Endothelial cell of umbilical vein (primary cell): Measurements from ENCODE around the gene TMEM204. TPM values are rescaled to one million over a fixed set of nuclear protein-coding genes. Genes with fewer than 3 reads are reported as not detected.

Experiments used
- BruUV-seq: library from RNA; stranded (reverse); fragments of 400-500 nt; replicated peaks from 2 replicates; lab custom pipeline; 2021; lab: Mats Ljungman, UMichigan
- CTCF ChIA-PET: fragments of 300-600, 350-600 bp; sonication (Branson Sonifier 250); formaldehyde crosslinking; loops from one replicate; lab custom pipeline; 2021; ENCODE audit warnings: antibody characterized with exemption, inconsistent platforms; lab: Charles Lee
- POLR2A ChIA-PET: fragments of 300-600, 350-600 bp; sonication (Branson Sonifier 250); formaldehyde crosslinking; loops from one replicate; lab custom pipeline; 2021; ENCODE audit warnings: antibody characterized with exemption, inconsistent platforms; lab: Charles Lee
- DNase-seq: peaks from one replicate; pipeline ENCODE4 v3.0.0-alpha.2; 2011; ENCODE audit warnings: low read depth, low spot score
- FAIRE-seq: peaks from 2 replicates; lab custom pipeline; 2011; peaks lifted over from hg19 to GRCh38; lab: Jason Lieb, UNC
- H2AFZ ChIP-seq: 2 replicates; pipeline ENCODE4 v1.6.0; 2012; ENCODE audit warnings: low read depth, low read length, control low read depth, inconsistent platforms
- H3K27ac ChIP-seq: 2 replicates; pipeline ENCODE4 v1.5.1; 2011; ENCODE audit warnings: low read depth, mild to moderate bottlenecking, control low read depth, low read length, moderate library complexity; ENCODE audit not compliant: insufficient read depth
- H3K27me3 ChIP-seq, 2 experiments: 2 replicates each; pipeline versions ENCODE4 v1.6.0 to v1.6.1; 2011; ENCODE audit warnings: low read length in 2 of 2, mixed read lengths in 1 of 2; ENCODE audit not compliant: control insufficient read depth in 2 of 2, insufficient read depth in 2 of 2
- H3K36me3 ChIP-seq, 2 experiments: 2 replicates in 1 of 2; 3 replicates in 1 of 2; pipeline ENCODE4 v1.5.1; 2011; ENCODE audit warnings: low read length in 2 of 2, mild to moderate bottlenecking in 1 of 2, moderate library complexity in 1 of 2; ENCODE audit not compliant: control insufficient read depth in 2 of 2, insufficient read depth in 2 of 2; ENCODE audit errors: extremely low read depth in 1 of 2
- H3K4me1 ChIP-seq: 3 replicates; pipeline ENCODE4 v1.5.1; 2011; ENCODE audit warnings: mild to moderate bottlenecking, low read length; ENCODE audit not compliant: control insufficient read depth, insufficient read depth; ENCODE audit errors: extremely low read depth
- H3K4me2 ChIP-seq: 2 replicates; pipeline ENCODE4 v1.6.1; 2011; ENCODE audit warnings: low read length, control low read depth, mixed read lengths; ENCODE audit not compliant: insufficient read depth
- H3K4me3 ChIP-seq, 3 experiments: fragments of 200-600 bp in 1 of 3; sonication (generic), shearing (Covaris generic) in 1 of 3; replicated peaks in 1 of 3; 2 replicates each; pipeline ENCODE4 v1.5.1; 2011 to 2016; ENCODE audit warnings: control low read depth in 3 of 3, low read length in 3 of 3, mild to moderate bottlenecking in 2 of 3, inconsistent platforms in 1 of 3, low read depth in 1 of 3, moderate library complexity in 1 of 3; ENCODE audit not compliant: insufficient read depth in 1 of 3
- H3K79me2 ChIP-seq: 2 replicates; pipeline ENCODE4 v1.6.0; 2012; ENCODE audit warnings: low read length, inconsistent platforms; ENCODE audit not compliant: control insufficient read depth, insufficient read depth
- H3K9ac ChIP-seq: replicated peaks from 2 replicates; pipeline ENCODE3; 2011; ENCODE audit warnings: low read length, control low read depth; ENCODE audit not compliant: insufficient read depth; ENCODE audit errors: extremely low read depth
- H3K9me1 ChIP-seq: replicated peaks from 3 replicates; pipeline ENCODE4 v1.6.0; 2011; ENCODE audit warnings: mild to moderate bottlenecking, low read length; ENCODE audit not compliant: control insufficient read depth, insufficient read depth; ENCODE audit errors: extremely low read depth
- H3K9me3 ChIP-seq: replicated peaks from 2 replicates; pipeline ENCODE4 v1.5.1; 2012; ENCODE audit warnings: low read length, inconsistent platforms; ENCODE audit not compliant: control insufficient read depth, insufficient read depth
- H4K20me1 ChIP-seq: replicated peaks from 2 replicates; pipeline ENCODE3; 2011; ENCODE audit warnings: mild to moderate bottlenecking, low read length; ENCODE audit not compliant: control insufficient read depth, insufficient read depth; ENCODE audit errors: extremely low read depth
- FOS ChIP-seq: IDR thresholded peaks from 2 replicates; pipeline ENCODE4 v1.6.1; 2011; ENCODE audit warnings: mild to moderate bottlenecking, low read length, moderate library complexity, borderline replicate concordance; ENCODE audit not compliant: insufficient read depth
- GATA2 ChIP-seq: IDR thresholded peaks from 2 replicates; pipeline ENCODE4 v1.7.0; 2011; ENCODE audit warnings: low read depth, mild to moderate bottlenecking, moderate library complexity, mixed read lengths, low read length; ENCODE audit not compliant: insufficient read length, insufficient read depth
- JUN ChIP-seq: IDR thresholded peaks from 2 replicates; pipeline ENCODE4 v1.6.1; 2011; ENCODE audit warnings: borderline replicate concordance, low read depth; ENCODE audit not compliant: insufficient read length, insufficient read depth
- MYC ChIP-seq: IDR thresholded peaks from one replicate; pipeline ENCODE4 v1.6.1; 2011; ENCODE audit warnings: mild to moderate bottlenecking, low read depth, low read length
- POLR2A ChIP-seq: IDR thresholded peaks from 2 replicates; pipeline ENCODE4 v1.6.1; 2012; ENCODE audit warnings: low read depth, mild to moderate bottlenecking, control low read depth, low read length
- POLR2AphosphoS5 ChIP-seq: IDR thresholded peaks from 2 replicates; pipeline ENCODE4 v1.6.1; 2012; ENCODE audit warnings: low read depth, mild to moderate bottlenecking, control low read depth, low read length, moderate library complexity; ENCODE audit not compliant: insufficient read depth
- dilution Hi-C: fragments of 300-500 bp; cut with MboI; formaldehyde crosslinking; loops from one replicate; pipeline ENCODE4 v1.15.0; 2019; ENCODE audit warnings: low sequenced_read_pairs; ENCODE audit not compliant: extremely low pct_ligation_motif_present
- intact Hi-C: fragments of 100-400 bp; cut with micrococcal nuclease; formaldehyde crosslinking; loops from one replicate; pipeline ENCODE4 v1.10.0; 2022
- polyA plus RNA-seq, 4 experiments: library from polyadenylated mRNA; depleted of rRNA in 3 of 4; stranded (reverse) in 3 of 4; unstranded in 1 of 4; fragments of >200 nt; gene quantifications; 2 replicates each; pipeline versions ENCODE4 v1.2.1 to v1.2.3, GENCODE V29; 2011 to 2012; ENCODE audit warnings: missing spikeins in 1 of 4
- total RNA-seq: library from RNA; stranded (reverse); gene quantifications from 2 replicates; pipeline ENCODE4 v1.2.3, GENCODE V29; 2021
- TF ChIP-seq, protein P1 (sequence below): IDR thresholded peaks from 2 replicates; pipeline ENCODE4 v1.6.1; 2011; ENCODE audit not compliant: insufficient read depth, insufficient read length
- TF ChIP-seq, protein P2 (sequence below), 2 donors: IDR thresholded peaks; 1 replicate in 1 of 2; 2 replicates in 1 of 2; pipeline ENCODE4 v1.5.1; 2011; ENCODE audit warnings: low read length in 2 of 2, mild to moderate bottlenecking in 2 of 2, moderate library complexity in 2 of 2, control low read depth in 1 of 2, inconsistent platforms in 1 of 2, low read depth in 1 of 2; ENCODE audit not compliant: insufficient read depth in 1 of 2; ENCODE audit errors: extremely low read depth in 1 of 2

TMEM204 gene
- total and polyA plus RNA-seq, 2 donors (not counting 3 experiments of a cell fraction or from before 2014, with no cell fraction given), result 32.5 to 50.7 TPM

DNA sequence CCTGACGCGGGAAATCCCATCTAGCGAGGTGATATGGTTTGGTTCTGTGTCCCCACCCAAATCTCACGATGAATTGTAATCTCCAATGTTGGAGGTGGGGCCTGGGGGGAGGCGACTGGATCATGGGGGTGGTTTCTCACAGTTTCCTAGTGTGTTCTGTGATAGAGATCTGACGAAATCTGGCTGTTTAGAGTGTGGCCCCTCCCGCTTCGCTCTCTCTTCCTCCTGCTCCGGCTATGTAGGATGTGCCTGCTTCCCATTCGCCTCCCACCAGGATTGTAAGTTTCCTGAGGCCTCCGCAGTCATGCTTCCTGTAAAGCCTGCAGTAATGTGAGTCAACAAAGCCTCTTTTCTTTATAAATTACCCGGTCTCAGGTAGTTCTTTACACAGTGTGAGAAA is 46.8 kb downstream of the TMEM204 start:
- POLR2A ChIA-PET, result no interaction called here
- DNase-seq (peak; percentile 29), FAIRE-seq (peak; percentile 59)
- intact Hi-C loops, result no loop called here
- H3K36me3 ChIP-seq, result peaks cover 0 to 9% of the 10 kb centered on the region in 2 experiments
- no peak overlapping the region for H3K27ac ChIP-seq
- no peaks in the 10 kb centered on the region for H3K9me1 ChIP-seq
- no peak overlapping the region for H3K4me2 ChIP-seq
- TF ChIP-seq, protein P1, sequence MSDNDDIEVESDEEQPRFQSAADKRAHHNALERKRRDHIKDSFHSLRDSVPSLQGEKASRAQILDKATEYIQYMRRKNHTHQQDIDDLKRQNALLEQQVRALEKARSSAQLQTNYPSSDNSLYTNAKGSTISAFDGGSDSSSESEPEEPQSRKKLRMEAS, result no peak
- TF ChIP-seq, protein P2, sequence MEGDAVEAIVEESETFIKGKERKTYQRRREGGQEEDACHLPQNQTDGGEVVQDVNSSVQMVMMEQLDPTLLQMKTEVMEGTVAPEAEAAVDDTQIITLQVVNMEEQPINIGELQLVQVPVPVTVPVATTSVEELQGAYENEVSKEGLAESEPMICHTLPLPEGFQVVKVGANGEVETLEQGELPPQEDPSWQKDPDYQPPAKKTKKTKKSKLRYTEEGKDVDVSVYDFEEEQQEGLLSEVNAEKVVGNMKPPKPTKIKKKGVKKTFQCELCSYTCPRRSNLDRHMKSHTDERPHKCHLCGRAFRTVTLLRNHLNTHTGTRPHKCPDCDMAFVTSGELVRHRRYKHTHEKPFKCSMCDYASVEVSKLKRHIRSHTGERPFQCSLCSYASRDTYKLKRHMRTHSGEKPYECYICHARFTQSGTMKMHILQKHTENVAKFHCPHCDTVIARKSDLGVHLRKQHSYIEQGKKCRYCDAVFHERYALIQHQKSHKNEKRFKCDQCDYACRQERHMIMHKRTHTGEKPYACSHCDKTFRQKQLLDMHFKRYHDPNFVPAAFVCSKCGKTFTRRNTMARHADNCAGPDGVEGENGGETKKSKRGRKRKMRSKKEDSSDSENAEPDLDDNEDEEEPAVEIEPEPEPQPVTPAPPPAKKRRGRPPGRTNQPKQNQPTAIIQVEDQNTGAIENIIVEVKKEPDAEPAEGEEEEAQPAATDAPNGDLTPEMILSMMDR (IDR thresholded peaks at IDR 0.05; ENCODE audit: extremely low read depth in 1 of 2, insufficient read depth in 1 of 2, low read depth in 1 of 2, low read length in 2 of 2), result no peak
- TF ChIP-seq FOS (no peak), JUN (no peak), POLR2A (no peak)
- BruUV-seq, result no TSS peak
- H3K4me3 ChIP-seq, result no peak overlapping the region
- H4K20me1 ChIP-seq, result no peaks in the 10 kb centered on the region
- no peaks in the 10 kb centered on the region for H3K79me2 ChIP-seq
- H3K9ac ChIP-seq, result no peak overlapping the region
- no peaks in the 10 kb centered on the region for H3K4me1 ChIP-seq
- dilution Hi-C loops, result no loop called here
- CTCF ChIA-PET, result no interaction called here
- no peak overlapping the region for H2AFZ ChIP-seq
- no peaks in the 10 kb centered on the region for H3K27me3 ChIP-seq
- H3K9me3 ChIP-seq, result no peaks in the 10 kb centered on the region

DNA sequence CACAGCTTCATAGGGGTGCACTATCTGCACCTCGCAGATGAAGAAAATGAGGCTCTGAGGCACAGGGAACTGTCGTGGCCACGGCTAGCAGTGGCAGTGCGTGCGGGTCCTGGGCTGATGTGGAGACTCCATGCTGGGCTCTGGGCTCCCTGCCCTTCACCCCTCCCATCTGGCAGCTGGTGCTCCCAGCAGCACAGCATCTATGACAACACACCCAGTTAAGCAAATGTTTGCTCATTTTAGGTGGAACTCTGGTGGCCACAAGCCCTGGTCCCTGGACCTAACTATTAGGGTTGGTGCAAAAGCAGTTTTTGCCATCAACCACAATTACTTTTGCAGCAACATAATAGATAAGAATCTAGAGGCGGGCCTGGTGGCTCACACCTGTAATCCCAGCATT is 47.5 kb downstream of the TMEM204 start:
- Histone ChIP-seq H3K9me1 (no peaks in the 10 kb centered on the region), H3K79me2 (no peaks in the 10 kb centered on the region), H3K36me3 (peaks cover 0 to 9% of the 10 kb centered on the region in 2 experiments), H3K27ac (no peak overlapping the region), H3K9me3 (no peaks in the 10 kb centered on the region), H3K4me3 (no peak overlapping the region), H2AFZ (no peak overlapping the region), H4K20me1 (no peaks in the 10 kb centered on the region), H3K27me3 (no peaks in the 10 kb centered on the region), H3K4me2 (no peak overlapping the region), H3K9ac (no peak overlapping the region), H3K4me1 (no peaks in the 10 kb centered on the region)
- FAIRE-seq, result no peak
- TF ChIP-seq POLR2AphosphoS5 (no peak), MYC (no peak), GATA2 (no peak)
- BruUV-seq, result no TSS peak
- DNase-seq, result no peak
- POLR2A ChIA-PET, result no interaction called here
- CTCF ChIA-PET, result no interaction called here
- intact Hi-C loops (no loop called here), dilution Hi-C loops (no loop called here)
